Ovary (tissue), 9 donors: Measurements from ENCODE around the gene BRWD1. TPM values are rescaled to one million over a fixed set of nuclear protein-coding genes. Genes with fewer than 3 reads are reported as not detected.

ENCODE experiments used
- DNase-seq, 5 donors: peaks; one replicate each; pipeline ENCODE4 v3.0.0-alpha.2; 2019 to 2020
- H3K27ac ChIP-seq, 2 donors: fragments of 200-600 bp; one replicate each; pipeline versions ENCODE4 v1.5.1 to v1.8.0; 2019 to 2022
- H3K27me3 ChIP-seq: fragments of 200-600 bp; one replicate; pipeline ENCODE4 v1.8.0; 2022
- H3K36me3 ChIP-seq: fragments of 200-600 bp; sonication (generic); one replicate; pipeline ENCODE4 v1.5.1; 2019
- H3K4me1 ChIP-seq: one replicate; pipeline ENCODE4 v1.8.1; 2013; ENCODE audit warnings: mild to moderate bottlenecking, moderate library complexity; ENCODE audit not compliant: insufficient read depth
- H3K4me3 ChIP-seq: fragments of 200-600 bp; sonication (generic); one replicate; pipeline ENCODE4 v1.5.1; 2017
- H3K9me3 ChIP-seq, 2 donors: fragments of 200-600 bp in 1 of 2; sonication (generic) in 1 of 2; one replicate each; pipeline versions ENCODE4 v1.5.1 to v1.8.1; 2013 to 2019; ENCODE audit warnings: mild to moderate bottlenecking in 1 of 2, moderate library complexity in 1 of 2
- CTCF ChIP-seq, 3 donors: fragments of 450-650 bp in 2 of 3; fragments of 200-600 bp in 1 of 3; IDR thresholded peaks; one replicate each; pipeline versions ENCODE4 v1.5.1 to v1.8.0; 2016 to 2022; ENCODE audit warnings: antibody characterized with exemption in 3 of 3, mild to moderate bottlenecking in 1 of 3
- EP300 ChIP-seq: sonication (generic); formaldehyde crosslinking; IDR thresholded peaks from one replicate; pipeline ENCODE4 v1.6.1; 2017; ENCODE audit warnings: antibody characterized with exemption
- POLR2A ChIP-seq: fragments of 450-650 bp; IDR thresholded peaks from one replicate; pipeline ENCODE4 v1.6.1; 2017; ENCODE audit warnings: antibody characterized with exemption, mild to moderate bottlenecking, moderate library complexity
- WGBS, 3 donors: extraction: QIAGEN DNeasy Blood & Tissue Kit in 1 of 3; methylation state at CpG; one replicate each; pipeline versions ENCODE4 v1.1.5 to v1.1.7; 2013 to 2017; 5-methylcytosine and 5-hydroxymethylcytosine counted together
- intact Hi-C, 4 donors: fragments of 100-400 bp; cut with DNase I; formaldehyde crosslinking; loops; one replicate each; pipeline versions ENCODE4 v1.11.0 to v1.15.1; 2022 to 2023
- polyA plus RNA-seq, 2 donors: library from polyadenylated mRNA; stranded (reverse); fragments of 200-250 nt in 1 of 2; fragments of 350-450 nt in 1 of 2; fragmentation: Illumina TruSeq in 1 of 2; extraction: RNeasy Lipid Tissue Mini Kit (QIAGEN cat#74804) in 1 of 2; gene quantifications; one replicate each; pipeline ENCODE4 v1.2.3, GENCODE V29; 2013 to 2014
- total RNA-seq, 7 donors: library from RNA; depleted of rRNA in 2 of 7; stranded (reverse); fragments of >200 nt in 2 of 7; fragmentation: NEBNext Ultra II Directional in 3 of 7; extraction: Animal tissue kit (Norgen Biotek cat#: 25700) in 3 of 7; gene quantifications; one replicate each; pipeline versions ENCODE4 v1.1.0 to v1.2.4, GENCODE V29; 2016 to 2023
- donor health status: DM: no; HTN: no; CAD: no; lungs with moderate emphysema.
- donor health status: DM: no; HTN: no; CAD: no.
- donor health status: Bipolar disorder and iron deficiency.
- donor health status: DM: yes; HTN: yes; CAD: no.
- donor health status: DM: no; HTN: no; CAD: no.
- donor health status: DM: yes; HTN: yes; CAD: no.

The BRWD1 gene
- total and polyA plus RNA-seq, 9 donors, result 15.7 to 73.0 (median 49.6) TPM

GRCh38 chr21:39187141-39187540 lies 126.3 kb downstream of the BRWD1 start:
- intact Hi-C loops, result loop anchor here in 2 of 4 donors (10.0 kb wide), 2 partner anchors 128 to 198 kb away; partner anchors contain the start of gene BRWD1 (in 1 of the 2)
- 70 to 76% (median 74%) methylated on average over 5 of the region's 5 CpGs for WGBS, 3 donors
- Histone ChIP-seq H3K9me3 (no peaks in the 10 kb centered on the region), H3K27ac (no peak overlapping the region), H3K4me3 (no peak overlapping the region), H3K36me3 (no peaks in the 10 kb centered on the region), H3K4me1 (peaks cover under 1% of the 10 kb centered on the region), H3K27me3 (no peaks in the 10 kb centered on the region)
- no peak for DNase-seq
- TF ChIP-seq POLR2A (no peak), EP300 (no peak), CTCF (IDR thresholded peaks at IDR 0.05) (no peak)

- TF ChIP-seq CTCF (IDR thresholded peaks at IDR 0.05) (no peak), EP300 (no peak), POLR2A (no peak)
- no peaks in the 10 kb centered on the region for H3K9me3 ChIP-seq
- intact Hi-C loops, result loop anchor here in 2 of 4 donors (10.0 kb wide), 2 partner anchors 128 to 198 kb away; partner anchors contain the start of gene BRWD1 (in 1 of the 2)
- H3K4me3 ChIP-seq, result no peak overlapping the region
- H3K27me3 ChIP-seq, result no peaks in the 10 kb centered on the region
- H3K4me1 ChIP-seq, result peaks cover 3% of the 10 kb centered on the region
- no peaks in the 10 kb centered on the region for H3K36me3 ChIP-seq
- no peak overlapping the region for H3K27ac ChIP-seq
- no peak for DNase-seq
Measured at GRCh38 chr21:39186676-39187075, 126.8 kb downstream of the BRWD1 start.

- Histone ChIP-seq H3K27me3 (no peaks in the 10 kb centered on the region), H3K27ac (no peak overlapping the region), H3K36me3 (no peaks in the 10 kb centered on the region), H3K9me3 (no peaks in the 10 kb centered on the region), H3K4me3 (no peak overlapping the region), H3K4me1 (peaks cover 3% of the 10 kb centered on the region)
- TF ChIP-seq CTCF (IDR thresholded peaks at IDR 0.05), result no peak
- no peak for TF ChIP-seq POLR2A
- TF ChIP-seq EP300, result no peak
- DNase-seq, result no peak
- intact Hi-C loops, result loop anchor here in 2 of 4 donors (10.0 kb wide), 2 partner anchors 130 to 200 kb away; partner anchors contain the start of gene BRWD1 (in 1 of the 2)
- WGBS, 3 donors, result 57 to 62% (median 60%) methylated on average over 2 of the region's 2 CpGs
Measured at GRCh38 chr21:39185157-39185556, 128.3 kb downstream of the BRWD1 start.

GRCh38 chr21:39184050-39184980 lies 129.1 kb downstream of the BRWD1 start:
- TF ChIP-seq CTCF (IDR thresholded peaks at IDR 0.05) (peak in 1 of 3 donors; percentile 9), POLR2A (no peak), EP300 (no peak)
- 2 to 3% (median 3%) methylated on average over 22 of the region's 22 CpGs for WGBS, 3 donors
- H3K36me3 ChIP-seq, result no peaks in the 10 kb centered on the region

More at GRCh38 chr21:39184050-39184980, 129.1 kb downstream of the BRWD1 start:
- H3K4me3 ChIP-seq, result peak overlapping the region; percentile 91
- no peaks in the 10 kb centered on the region for H3K27me3 ChIP-seq
- H3K9me3 ChIP-seq, result no peaks in the 10 kb centered on the region
- peak overlapping the region; percentile 74 to 91 for H3K27ac ChIP-seq
- intact Hi-C loops, result loop anchor here in 2 of 4 donors (10.0 kb wide), 2 partner anchors 130 to 200 kb away; partner anchors contain the start of gene BRWD1 (in 1 of the 2)
- H3K4me1 ChIP-seq, result peaks cover 3% of the 10 kb centered on the region
- DNase-seq, result no peak
